C4-2B (cell line): Measurements from ENCODE around the gene PLCD4.

Experiments used
- H3K27ac ChIP-seq: fragments of 450-650 bp; 2 replicates; pipeline ENCODE4 v1.5.1; 2017
- ZFX ChIP-seq: fragments of 450-650 bp; IDR thresholded peaks from 2 replicates; pipeline ENCODE4 v1.6.1; 2017
- TF ChIP-seq, protein P1 (sequence below): fragments of 450-650 bp; conservative IDR thresholded peaks from 2 replicates; pipeline ENCODE4 v1.5.1; 2017; ENCODE audit warnings: mild to moderate bottlenecking

Gene PLCD4

DNA sequence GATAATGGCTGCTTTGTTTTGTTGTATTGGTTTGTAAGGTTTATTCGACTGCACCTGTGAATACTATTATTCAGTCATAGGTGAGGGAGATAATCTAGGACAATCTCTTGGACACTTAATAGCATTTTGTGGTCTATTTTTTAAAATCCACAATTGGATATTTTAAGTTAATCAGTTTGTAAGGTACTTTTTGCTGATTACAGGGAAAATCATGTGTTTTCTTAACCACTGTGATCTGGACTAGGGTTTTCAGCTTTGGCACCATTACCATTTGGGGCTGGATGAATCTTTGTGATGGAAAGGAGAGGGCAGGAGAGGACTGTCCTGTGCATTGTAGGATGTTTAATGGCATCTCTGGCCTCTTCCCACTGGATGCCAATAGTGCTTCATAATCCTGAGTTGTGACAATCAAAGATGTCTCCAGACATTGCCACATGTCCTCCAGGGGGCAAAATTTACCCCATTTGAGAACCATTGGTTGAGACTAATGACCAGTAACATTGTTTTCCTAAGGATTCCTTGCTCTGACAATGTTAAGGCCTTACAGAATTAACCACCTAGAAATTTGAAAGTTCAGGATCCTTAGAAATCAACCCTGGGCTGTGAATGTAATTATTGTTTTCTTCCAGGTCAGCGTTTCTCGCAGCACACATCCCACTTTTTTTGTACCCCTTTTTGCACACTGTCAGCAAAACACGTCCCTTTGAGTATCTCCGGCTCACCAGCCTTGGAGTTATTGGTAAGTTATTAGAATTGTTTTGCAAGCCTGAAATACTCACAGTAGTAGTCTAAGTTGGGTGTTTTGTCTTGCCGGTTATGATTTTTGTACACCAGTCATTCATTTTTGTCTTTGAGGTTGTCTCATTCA lies 23.5 kb upstream of the PLCD4 start:
- no peak overlapping the region for H3K27ac ChIP-seq
- TF ChIP-seq ZFX: no peak
- TF ChIP-seq, protein P1, sequence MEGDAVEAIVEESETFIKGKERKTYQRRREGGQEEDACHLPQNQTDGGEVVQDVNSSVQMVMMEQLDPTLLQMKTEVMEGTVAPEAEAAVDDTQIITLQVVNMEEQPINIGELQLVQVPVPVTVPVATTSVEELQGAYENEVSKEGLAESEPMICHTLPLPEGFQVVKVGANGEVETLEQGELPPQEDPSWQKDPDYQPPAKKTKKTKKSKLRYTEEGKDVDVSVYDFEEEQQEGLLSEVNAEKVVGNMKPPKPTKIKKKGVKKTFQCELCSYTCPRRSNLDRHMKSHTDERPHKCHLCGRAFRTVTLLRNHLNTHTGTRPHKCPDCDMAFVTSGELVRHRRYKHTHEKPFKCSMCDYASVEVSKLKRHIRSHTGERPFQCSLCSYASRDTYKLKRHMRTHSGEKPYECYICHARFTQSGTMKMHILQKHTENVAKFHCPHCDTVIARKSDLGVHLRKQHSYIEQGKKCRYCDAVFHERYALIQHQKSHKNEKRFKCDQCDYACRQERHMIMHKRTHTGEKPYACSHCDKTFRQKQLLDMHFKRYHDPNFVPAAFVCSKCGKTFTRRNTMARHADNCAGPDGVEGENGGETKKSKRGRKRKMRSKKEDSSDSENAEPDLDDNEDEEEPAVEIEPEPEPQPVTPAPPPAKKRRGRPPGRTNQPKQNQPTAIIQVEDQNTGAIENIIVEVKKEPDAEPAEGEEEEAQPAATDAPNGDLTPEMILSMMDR: no peak; the same call in 1 of the 2 replicates

DNA sequence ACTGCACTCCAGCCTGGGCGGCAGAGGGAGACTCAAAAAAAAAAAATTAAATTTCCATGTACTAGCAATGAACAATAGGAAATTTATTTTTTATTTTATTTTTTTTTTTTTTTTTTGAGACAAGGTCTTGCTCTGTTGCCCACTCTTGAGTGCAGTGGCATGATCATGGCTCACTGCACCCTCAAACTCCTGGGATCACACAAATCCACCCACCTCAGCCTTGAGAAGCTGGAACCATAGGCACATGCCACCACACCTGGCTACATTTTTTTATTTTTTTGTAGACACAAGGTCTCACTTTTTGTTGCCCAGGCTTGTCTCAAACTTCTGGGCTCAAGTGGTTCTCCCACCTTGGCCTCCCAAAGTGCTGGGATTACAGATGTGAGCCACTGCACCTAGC lies 22.2 kb upstream of the PLCD4 start:
- TF ChIP-seq, protein P1: no peak
- no peak for TF ChIP-seq ZFX
- no peak overlapping the region for H3K27ac ChIP-seq

DNA sequence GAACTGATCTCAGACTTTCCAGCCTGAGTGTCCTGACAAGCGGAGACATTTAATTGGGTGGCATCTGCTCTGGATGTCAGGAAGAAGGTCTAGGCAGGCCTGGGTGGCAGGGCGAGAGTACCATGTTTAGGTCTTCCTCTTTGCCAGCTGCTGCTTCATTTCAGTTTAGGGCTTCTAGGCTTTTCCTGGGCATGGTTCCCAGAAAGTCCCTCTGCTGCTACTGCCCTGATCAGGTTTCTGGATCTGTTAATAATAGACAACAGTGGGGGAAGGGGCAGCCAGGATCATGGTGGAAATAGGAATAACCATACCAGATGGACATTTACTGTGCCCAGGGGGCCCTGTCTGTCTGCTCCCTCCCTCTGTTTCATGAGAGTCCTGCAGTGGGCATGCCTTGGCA lies 2.3 kb upstream of the PLCD4 start:
- no peak for TF ChIP-seq ZFX
- TF ChIP-seq, protein P1: no peak
- H3K27ac ChIP-seq: peak overlapping the region; percentile 34

DNA sequence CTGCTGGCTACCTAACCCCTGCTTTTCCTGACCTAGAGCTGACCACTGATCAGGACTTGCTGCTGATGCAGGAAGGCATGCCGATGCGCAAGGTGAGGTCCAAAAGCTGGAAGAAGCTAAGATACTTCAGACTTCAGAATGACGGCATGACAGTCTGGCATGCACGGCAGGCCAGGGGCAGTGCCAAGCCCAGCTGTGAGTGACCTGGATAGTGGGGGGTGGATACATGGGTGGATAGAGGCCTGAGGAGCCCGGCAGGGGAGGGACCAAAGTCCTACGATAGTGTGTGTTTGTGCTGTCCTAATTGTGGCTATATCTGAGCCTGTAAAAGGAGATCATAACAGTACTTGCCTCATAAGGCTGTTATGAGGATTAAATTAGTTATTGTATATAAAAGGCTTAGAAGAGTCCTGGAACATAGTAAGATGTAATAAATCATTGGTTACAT lies 8.2 kb downstream of the PLCD4 start:
- H3K27ac ChIP-seq: no peak overlapping the region
- TF ChIP-seq, protein P1: no peak
- TF ChIP-seq ZFX: no peak

DNA sequence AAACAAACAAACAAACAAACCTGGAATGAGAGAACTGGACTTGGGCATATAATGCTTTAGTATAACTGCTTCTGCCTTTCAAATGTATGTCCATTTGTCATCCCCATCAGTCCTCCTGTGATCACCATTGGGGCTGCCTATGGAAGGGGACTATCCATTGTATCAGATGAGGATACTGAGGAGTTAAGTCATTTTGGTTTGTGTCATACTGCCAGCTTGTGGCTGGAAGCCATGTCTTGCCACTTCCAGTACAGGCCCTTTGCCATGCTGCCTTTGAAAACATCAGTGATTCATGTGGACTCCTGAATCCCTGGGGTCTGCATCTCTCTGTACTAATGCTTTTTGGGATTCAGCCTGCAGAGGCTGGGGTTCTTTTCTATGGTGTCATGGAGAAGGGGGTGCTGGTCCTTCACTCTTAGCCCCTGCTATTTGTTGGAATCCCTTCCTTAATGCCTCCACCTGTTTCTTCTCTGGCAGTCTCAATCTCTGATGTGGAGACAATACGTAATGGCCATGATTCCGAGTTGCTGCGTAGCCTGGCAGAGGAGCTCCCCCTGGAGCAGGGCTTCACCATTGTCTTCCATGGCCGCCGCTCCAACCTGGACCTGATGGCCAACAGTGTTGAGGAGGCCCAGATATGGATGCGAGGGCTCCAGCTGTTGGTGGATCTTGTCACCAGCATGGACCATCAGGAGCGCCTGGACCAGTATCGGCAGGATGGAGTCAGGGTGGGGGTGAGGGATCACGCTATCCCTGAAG lies 10.6 kb downstream of the PLCD4 start:
- TF ChIP-seq, protein P1: no peak; the same call in 1 of the 2 replicates
- TF ChIP-seq ZFX: no peak
- no peak overlapping the region for H3K27ac ChIP-seq

DNA sequence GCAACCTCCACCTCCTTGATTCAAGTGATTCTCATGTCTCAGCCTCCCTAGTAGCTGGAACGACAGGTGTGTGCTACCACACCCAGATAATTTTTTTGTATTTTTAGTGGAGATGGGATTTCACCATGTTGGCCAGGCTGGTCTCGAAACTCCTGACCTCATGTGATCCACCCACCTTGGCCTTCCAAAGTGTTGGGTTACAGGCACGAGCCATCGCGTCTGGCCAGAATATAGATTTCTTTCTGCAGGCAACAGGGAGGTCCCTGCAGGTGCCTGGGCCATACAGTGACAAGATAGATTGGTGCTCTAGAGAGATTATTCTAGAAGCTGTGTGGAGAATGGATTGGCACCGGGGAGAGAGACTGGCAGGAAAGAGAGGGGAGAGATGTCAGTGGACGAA lies 13.3 kb downstream of the PLCD4 start:
- no peak overlapping the region for H3K27ac ChIP-seq
- TF ChIP-seq, protein P1: no peak
- TF ChIP-seq ZFX: no peak
